GM19043 (cell line): ENCODE results near the gene SMIM24.
"Not testable (repeated sequence)": the region's sequence is repeated elsewhere in the genome, so short reads cannot be mapped to it uniquely, and the experiment has no call there.

ENCODE experiments used
- ATAC-seq: cut with Tn5 transposase; IDR thresholded peaks from one replicate; pipeline ENCODE4 v1.9.1; 2021; ENCODE audit warnings: low read depth; ENCODE audit not compliant: unreplicated experiment

Gene SMIM24

GRCh38 chr19:3457528-3458228 is 22.6 kb downstream of the SMIM24 start:
- ATAC-seq, result no peak

DNA sequence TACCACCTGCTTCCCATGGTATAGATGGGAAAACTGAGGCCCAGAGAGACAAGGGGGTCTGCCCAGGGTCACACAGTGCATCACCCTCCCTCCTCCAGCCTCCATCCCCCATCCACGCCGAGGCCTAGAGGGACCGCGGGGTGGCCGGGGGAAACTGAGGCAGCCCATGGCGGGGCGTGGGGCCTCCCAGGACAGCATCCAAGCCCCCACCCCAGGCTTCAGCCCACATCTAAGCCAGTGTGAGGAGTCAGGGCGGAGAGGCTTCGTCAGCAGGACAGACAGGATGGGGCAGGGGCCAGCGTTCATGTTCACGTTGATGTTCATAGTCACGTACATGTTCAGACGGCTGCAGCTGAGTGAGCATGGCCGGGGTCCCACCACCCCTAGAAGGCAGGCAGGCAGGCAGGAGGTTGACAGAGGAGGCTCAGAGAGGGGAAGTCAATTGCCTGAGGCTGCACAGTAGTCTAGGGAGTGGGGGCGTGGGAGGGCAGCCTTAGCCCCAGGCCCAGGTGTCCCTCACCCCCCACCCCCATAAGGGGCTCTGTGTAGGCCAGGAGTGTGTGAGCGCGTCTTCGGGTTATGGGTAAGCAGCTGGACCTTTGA is 23.3 kb downstream of the SMIM24 start:
- ATAC-seq, result no peak

GRCh38 chr19:3455960-3456601 is 24.2 kb downstream of the SMIM24 start:
- ATAC-seq, result no peak

DNA sequence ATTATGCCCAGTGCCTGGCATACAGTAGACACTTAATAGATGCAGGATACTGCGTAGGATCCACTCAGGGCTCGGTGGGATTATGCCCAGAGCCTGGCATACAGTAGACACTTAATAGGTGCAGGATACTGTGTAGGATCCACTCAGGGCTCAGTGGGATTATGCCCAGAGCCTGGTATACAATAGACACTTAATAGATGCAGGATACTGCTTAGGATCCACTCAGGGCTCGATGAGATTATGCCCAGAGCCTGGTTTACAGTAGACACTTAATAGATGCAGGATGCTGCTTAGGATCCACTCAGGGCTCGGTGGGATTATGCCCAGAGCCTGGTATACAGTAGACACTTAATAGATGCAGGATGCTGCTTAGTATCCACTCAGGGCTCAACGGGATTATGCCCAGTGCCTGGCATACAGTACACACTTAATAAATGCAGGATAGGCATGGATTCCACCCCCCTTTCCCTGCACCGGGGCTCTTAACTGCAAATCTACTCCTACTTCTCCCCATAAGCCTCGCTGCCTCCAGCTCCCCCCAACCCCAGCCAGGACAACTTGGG is 24.9 kb downstream of the SMIM24 start:
- ATAC-seq, result no peak

GRCh38 chr19:3454656-3455392 is 25.5 kb downstream of the SMIM24 start:
- ATAC-seq, result no peak

GRCh38 chr19:3453840-3454239 is 26.5 kb downstream of the SMIM24 start:
- ATAC-seq, result no peak

GRCh38 chr19:3452942-3453214 is 27.4 kb downstream of the SMIM24 start:
- not testable (repeated sequence) for ATAC-seq

DNA sequence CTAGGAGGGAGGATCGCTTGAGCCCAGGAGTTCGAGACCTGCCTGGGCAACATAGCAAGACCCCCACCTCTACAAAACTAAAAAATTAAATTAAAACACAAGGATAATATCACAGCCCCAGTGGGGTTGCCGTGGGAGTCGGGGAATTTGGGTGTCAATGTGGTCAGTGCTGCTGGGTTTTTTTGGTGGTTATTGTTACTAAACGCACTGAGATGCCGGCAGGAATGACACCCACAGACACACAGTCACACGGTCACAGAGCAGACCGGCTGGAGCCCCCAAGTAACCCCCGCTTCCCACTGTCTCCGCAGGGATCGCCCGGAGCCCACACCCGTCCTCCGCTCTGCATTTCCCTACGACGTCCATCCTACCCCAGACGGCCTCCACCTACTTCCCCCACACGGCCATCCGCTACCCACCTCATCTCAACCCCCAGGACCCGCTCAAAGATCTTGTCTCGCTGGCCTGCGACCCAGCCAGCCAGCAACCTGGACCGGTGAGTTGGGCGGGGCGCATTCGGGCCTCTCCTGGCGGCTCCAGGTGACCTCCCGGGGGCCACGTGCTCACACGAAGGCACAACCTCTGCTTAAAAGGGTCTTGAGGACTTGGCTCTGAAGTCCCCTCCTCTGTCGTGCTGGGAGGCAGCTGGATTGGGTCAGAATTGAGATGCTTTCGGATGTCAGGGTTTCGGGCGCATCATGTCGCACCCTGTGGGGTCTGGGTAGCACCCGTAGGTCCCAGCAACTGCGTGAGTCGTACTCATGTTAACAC is 28.0 kb downstream of the SMIM24 start:
- no peak for ATAC-seq

- no peak for ATAC-seq
These were observed 28.9 kb downstream of the SMIM24 start for GRCh38 chr19:3451451-3451866.

DNA sequence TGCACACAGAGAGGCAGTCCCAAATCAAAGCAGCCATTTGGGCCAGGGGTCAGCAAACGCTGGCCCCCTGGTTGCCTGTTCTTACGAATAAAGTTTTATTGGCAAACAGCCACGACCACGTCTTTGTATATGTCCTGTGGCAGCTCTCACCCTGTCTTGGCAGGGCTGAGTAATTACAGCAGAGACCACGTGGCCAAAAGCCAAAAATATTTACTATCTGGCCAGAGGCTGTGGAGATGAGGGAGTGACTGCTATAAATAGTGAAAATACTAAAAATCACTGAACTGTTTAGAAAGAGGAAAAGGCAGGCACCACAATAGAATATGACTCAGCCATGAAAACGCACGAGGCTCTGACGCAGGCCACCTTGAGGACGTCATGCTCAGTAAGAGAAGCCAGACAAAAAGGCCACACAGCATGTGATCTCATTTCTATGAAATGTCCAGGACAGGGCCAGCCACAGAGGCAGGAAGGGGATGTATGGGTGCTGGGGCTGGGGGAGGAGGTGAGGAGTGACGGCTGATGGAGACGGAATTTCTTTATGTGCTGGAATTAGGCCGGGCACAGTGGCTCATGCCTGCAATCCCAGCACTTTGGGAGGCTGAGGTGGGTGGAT is 29.4 kb downstream of the SMIM24 start:
- no peak for ATAC-seq

DNA sequence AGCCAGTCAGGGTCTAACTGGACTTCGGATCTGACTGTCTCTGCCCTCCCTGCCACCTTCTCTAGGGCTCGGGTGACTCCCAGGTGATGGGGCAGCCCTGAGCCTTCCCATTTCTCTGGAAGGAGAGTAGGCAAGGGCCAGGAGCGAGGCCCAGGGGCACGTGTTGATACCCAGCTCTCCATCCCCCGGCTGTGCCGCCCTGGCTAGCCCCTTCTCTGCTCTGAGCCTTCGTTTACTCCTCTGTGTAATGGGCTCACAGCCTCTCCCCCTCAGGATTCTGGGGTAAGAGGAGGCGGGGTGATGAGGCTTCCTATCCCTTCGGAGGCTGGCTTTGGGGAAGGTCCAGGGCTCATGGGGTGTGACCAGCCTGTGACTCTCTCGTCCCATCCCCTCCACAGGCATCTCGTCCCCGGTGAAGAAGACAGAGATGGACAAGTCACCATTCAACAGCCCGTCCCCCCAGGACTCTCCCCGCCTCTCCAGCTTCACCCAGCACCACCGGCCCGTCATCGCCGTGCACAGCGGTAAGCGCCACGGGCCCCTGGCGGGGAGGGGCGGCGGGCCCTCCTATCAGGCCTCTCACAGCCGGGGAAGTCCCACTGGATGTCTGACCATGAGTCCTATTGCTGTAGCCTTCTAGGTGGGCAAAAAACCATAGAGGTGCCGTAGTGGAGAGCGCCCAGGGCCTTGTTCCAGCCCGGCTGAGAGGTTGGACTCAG is 31.6 kb downstream of the SMIM24 start:
- ATAC-seq, result no peak

DNA sequence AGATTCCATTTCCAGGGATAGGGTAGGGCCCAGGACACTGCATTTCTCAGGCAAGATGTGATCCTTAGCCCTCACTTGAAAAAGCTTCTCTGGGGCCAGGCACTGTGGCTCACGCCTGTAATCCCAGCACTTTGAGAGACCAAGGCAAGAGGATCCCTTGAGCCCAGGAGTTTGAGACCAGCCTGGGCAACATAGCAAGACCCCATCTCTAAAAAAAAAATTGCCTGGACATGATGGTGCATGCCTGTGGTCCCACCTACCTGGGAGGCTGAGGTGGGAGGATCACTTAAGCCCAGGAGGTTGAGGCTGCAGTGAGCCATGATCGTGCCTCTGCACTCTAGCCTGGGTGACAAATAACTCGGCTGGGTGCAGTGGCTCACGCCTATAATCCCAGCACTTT is 33.7 kb downstream of the SMIM24 start:
- ATAC-seq, result not testable (repeated sequence)

DNA sequence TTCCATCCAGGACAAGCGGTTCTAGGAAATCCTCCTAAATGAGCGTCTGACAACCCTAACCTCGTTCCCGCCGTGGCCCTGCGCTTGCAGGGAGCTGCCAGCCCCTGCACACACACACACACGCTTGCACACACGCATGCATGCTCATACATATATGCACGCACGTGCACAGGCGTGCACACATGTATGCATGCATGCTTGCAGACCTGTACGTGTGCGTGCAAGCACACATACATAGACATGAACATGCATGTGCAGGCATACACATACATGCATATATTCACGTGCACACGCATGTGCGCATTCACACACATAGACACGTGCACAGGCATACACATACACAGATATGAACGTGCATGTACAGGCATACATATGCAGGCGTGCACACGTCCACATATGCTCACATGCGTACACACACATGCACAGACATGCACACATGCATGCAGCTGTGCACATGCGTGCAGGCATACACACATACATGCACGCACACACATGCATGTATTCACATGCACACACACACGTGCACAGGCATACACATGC is 35.6 kb downstream of the SMIM24 start:
- no peak for ATAC-seq

- no peak for ATAC-seq
These were observed 36.3 kb downstream of the SMIM24 start for GRCh38 chr19:3443840-3444694.

DNA sequence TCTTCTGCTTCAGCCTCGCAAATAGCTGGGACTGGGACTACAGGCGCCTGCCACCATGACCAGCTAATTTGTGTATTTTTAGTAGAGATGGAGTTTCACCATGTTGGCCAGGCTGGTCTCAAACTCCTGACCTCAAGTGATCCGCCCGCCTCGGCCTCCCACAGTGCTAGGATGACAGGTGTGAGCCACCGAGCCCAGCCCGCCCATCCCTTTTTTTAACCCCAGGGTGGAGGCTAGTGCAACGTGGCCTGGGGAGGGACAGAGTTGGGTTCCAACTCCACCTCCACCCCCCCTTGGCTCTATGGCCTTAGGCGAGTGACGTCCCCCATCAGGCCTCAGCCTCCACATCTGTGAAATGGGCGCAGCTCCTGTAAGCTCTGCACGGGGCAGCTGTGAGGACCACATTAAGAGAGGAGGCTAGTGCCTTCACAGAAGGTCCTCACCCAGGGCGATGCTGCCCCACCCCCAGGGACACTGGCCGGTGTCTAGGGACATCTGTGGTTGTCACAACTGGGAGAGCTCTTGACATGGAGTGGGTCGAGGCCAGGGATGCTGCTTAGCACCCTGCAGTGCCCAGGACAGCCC is 37.7 kb downstream of the SMIM24 start:
- no peak for ATAC-seq

GRCh38 chr19:3441986-3442329 is 38.4 kb downstream of the SMIM24 start:
- ATAC-seq, result no peak

DNA sequence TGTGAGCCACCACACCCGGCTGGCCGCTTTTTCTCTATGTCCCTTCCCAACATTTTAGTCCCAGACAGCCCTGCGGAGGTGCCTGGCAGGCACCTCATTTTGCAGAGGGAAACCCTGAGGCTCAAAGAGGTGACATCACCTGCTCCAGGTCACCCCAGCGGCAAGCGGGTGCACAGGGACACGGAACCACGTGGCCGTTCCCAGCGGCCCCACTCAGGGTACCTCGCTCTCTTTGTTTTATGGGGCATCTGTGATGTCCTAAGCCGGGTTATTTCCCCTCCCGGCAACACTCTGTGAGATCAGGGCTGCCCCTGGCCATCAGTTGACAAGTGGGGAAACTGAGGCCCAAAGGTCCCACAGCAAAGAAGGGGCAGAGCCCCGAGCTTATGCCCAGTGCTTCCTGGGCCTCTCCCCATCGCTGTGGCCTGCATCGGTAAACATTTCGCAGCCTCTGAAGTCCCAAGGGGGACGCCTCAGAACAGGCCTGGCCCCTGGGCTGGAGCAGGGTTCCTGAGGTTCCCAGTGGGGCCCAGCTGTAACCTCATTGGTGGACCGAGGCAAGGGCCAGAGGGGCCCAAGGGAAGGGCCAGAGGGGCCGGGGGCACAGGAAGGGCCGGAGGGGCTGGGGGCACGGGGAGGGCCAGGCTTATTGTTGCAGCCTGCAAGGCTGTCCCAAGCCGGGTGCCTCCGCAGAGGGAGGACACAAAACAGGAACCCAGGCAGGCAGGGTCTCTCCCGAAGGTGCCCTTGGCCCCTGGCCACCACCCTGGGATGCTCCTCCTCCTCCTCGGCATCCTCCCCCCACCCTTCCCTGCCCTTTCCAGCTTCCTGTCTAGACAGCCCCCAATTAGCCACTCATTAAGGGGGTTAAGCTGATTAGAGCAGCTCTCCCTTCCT is 39.0 kb downstream of the SMIM24 start:
- ATAC-seq, result no peak
